Epithelial cell of alveolus of lung (primary cell): Measurements from ENCODE around the gene SNPH. TPM values are rescaled to one million over a fixed set of nuclear protein-coding genes. Genes with fewer than 3 reads are reported as not detected.

Source experiments
- total RNA-seq: library from RNA; depleted of rRNA; stranded (reverse); fragments of >200 nt; gene quantifications from 2 replicates; pipeline ENCODE4 v1.2.1, GENCODE V29; 2015

SNPH gene, protein sequence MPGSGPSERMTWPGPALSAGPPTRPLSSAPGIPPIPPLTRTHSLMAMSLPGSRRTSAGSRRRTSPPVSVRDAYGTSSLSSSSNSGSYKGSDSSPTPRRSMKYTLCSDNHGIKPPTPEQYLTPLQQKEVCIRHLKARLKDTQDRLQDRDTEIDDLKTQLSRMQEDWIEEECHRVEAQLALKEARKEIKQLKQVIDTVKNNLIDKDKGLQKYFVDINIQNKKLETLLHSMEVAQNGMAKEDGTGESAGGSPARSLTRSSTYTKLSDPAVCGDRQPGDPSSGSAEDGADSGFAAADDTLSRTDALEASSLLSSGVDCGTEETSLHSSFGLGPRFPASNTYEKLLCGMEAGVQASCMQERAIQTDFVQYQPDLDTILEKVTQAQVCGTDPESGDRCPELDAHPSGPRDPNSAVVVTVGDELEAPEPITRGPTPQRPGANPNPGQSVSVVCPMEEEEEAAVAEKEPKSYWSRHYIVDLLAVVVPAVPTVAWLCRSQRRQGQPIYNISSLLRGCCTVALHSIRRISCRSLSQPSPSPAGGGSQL
- 8.1 and 9.2 TPM in 2 replicates for total RNA-seq

DNA sequence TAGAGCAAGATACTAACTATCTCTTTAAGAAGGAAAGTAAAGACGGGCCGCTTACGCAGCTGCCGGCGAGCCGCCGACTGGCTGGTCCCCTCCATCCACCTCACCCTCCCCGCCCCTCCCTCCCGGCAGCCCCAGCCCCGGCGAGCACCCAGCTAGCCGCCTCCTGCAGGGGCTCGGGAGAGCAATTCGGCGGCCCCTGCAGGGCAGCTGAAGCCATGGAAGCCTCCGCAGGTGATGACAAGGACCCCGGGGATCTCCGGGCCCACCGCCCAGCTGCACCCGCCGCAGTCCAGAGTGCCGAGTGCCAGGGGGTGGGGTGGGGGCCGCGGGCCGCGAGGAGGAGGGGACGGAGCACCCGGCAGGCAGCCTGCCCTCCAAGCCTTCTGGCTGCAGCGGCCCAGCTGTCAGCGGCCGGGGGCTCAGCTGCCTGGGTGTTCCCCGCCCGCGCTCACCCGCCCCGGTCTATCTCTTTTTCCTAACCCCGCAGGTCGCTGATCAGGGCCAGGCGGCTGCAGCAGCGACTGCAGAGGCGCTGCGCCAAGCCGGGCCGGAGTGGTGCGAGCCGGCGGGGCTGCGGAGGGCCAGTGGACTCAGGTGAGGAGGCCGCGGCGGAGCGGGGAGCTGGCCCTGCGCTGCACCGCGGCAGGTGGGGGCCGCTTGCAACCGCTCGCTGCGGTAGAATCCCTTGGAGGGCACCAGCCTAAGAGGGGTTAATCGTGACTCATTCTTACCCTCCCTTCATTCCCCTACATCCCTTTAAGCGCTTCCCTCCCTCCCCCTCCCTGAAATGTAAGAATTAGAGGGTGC, at the start of gene SNPH:
TSS of gene SNPH (plus strand) at position 128 of the 807 bp plus-strand sequence. CDS start 29,946 bp downstream, outside the sequence.

DNA sequence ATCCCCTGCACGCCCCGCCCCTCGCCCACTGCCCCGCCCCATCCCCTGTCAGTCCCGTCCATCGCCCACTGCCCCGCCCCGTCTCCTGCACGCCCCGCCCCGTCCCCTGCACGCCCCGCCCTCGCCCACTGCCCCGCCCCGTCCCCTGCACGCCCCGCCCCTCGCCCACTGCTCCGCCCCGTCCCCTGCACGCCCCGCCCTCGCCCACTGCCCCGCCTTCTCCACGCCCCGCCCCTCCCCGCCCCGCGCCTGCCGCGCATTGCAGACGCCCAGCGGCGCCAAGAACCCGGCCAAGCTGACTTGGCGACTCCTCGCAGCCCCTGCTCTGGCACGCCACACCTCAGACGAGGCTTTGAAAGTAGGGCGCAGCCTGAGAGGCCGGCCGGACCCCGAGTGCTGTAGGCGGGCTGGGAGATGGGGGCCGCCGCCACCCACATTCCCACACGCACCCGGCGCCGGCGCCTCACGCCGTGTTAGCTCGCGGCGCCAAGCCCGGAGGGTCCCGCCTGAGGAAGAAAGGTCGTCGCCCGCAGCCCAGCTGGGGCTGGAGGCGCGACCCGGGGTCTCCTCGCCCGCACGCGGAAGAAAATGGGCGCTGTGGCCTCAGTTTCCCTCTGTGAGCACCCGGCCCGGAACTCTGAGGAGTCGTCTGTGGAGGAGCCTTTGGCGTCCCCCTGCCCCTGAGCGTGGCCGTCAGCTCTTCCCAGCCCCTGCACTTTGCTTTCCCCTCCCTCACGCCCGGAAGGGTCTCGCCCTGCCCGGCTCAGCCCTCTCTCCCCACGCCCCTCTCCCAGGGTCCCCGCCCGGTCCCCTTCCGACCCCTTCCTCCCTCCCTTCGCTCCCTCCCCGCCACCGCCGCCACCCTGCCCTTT, 40.1 kb upstream of the SNPH start, which contains the start of gene RAD21L1:
TSS of gene RAD21L1 (plus strand) at position 262 of the 872 bp plus-strand sequence. CDS start 2,410 bp downstream, outside the sequence.

DNA sequence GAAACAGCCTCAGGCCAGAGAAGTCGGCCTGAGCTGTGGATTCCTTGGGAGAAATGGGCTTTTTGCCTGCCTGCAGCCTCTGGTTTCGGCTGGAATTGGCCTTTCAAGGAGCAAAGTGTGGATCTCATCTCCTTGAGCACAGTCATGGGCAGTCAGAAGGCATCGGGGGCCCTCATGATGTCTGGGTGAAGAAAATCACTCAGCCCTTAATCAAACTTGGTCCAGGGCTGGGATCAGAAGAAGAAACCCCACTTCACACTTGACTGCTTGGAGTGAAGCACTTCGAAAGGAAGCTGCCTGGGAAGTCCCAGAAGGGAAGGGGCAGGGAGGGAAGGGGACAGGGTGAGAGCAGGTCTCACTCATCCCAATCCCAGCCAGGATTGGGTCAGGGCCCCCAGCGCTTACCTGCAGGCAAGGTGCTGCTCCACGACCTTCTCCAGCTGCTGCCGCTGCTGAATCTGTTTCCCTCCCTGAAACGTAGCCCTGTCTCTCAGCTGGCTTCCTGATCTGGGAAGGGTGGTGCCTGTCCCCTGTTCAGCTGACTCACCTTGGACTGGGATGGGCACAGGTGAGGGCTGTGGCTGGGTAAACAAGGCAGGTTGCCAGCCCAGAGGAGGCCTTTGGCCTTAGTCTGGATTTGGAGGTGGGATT, 62.7 kb downstream of the SNPH start, which contains the start of gene SDCBP2:
TSS of gene SDCBP2 (minus strand) at position 460 of the 651 bp plus-strand sequence. CDS start 8,723 bp downstream, outside the sequence.

Other genes with a start within 250 kb of the SNPH start
- 118 and 147 TPM in 2 replicates for gene PSMF1, start 147.7 kb upstream of the SNPH start, total RNA-seq
- 0.26 TPM in 1 of 2 replicates, not detected in the other for gene TMEM74B, start 81.3 kb upstream of the SNPH start, total RNA-seq
- not detected in 2 replicates for gene C20orf202, start 62.8 kb upstream of the SNPH start, total RNA-seq
- 0.52 and 0.88 TPM in 2 replicates for gene RAD21L1, start 40.2 kb upstream of the SNPH start, total RNA-seq
- gene SDCBP2, start 62.8 kb downstream of the SNPH start, total RNA-seq: 1.8 and 10.4 TPM in 2 replicates
- 145 and 150 TPM in 2 replicates for gene FKBP1A, start 126.8 kb downstream of the SNPH start, total RNA-seq
- gene NSFL1C, start 200.6 kb downstream of the SNPH start, total RNA-seq: 24.6 and 26.6 TPM in 2 replicates
- not detected in 2 replicates for gene SIRPB2, start 225.1 kb downstream of the SNPH start, total RNA-seq